NCI-H2107 treated with DMSO at 0.1 percent for 48 hours (cell line): ENCODE measurements around the gene FSTL3.

Experiments used
- DNase-seq: peaks from one replicate; lab custom pipeline; 2025; ENCODE audit not compliant: unreplicated experiment; lab: John Stamatoyannopoulos, UW

Gene FSTL3

GRCh38 chr19:732148-733069 lies 56.2 kb downstream of the FSTL3 start:
- DNase-seq = no peak
